Neural progenitor cell (in vitro differentiated cells): ENCODE results near the gene TMX4.

Source experiments
- CTCF ChIP-seq: fragments of 200-600 bp; sonication (generic); IDR thresholded peaks from 2 replicates; pipeline ENCODE4 v1.5.1; 2017; ENCODE audit warnings: antibody characterized with exemption, mild to moderate bottlenecking
- EZH2 ChIP-seq: fragments of 200-600 bp; sonication (generic); IDR thresholded peaks from 2 replicates; pipeline ENCODE4 v1.6.1; 2017; ENCODE audit warnings: antibody characterized with exemption, mild to moderate bottlenecking, moderate library complexity
- EZH2phosphoT487 ChIP-seq: fragments of 200-600 bp; sonication (generic); IDR thresholded peaks from 2 replicates; pipeline ENCODE4 v1.6.1; 2017; ENCODE audit warnings: antibody characterized with exemption

- TF ChIP-seq CTCF, result no peak
- no peak for TF ChIP-seq EZH2
- TF ChIP-seq EZH2phosphoT487, result no peak
Observed at GRCh38 chr20:8018958-8019245, 659 bp downstream of the TMX4 start.
